ENCODE measurements around the gene POC1A.

Gene POC1A

DNA sequence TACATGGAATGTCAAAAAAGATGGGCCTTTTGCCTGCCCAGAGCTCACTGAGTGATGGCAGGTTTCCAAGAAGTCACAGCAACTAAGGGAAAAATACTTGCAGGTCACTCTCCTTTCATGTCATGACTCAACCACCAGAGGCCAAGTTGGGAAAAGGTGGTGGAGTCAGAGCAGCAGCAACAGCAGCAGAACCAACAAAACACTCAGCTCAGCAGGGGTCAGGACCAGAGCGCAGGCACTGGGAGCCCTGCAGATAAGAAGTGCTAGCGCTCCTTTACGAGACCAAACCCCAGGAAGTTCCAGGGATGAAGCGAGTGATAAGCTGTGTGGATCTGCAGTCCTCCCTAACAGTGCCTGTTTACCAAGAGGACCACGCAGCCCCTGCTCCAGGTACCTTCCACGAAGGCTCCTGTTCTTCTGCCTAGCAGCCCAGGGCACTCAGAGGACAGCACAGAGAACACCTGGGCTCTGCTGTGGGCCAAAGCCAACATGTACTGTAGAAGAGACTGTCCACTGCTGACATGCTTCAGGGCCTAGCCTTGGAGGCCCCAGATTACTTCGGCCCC lies 26.0 kb downstream of the POC1A start:
- no peak for DNase-seq (ENCODE audit: low read depth in 2 of 2)

DNA sequence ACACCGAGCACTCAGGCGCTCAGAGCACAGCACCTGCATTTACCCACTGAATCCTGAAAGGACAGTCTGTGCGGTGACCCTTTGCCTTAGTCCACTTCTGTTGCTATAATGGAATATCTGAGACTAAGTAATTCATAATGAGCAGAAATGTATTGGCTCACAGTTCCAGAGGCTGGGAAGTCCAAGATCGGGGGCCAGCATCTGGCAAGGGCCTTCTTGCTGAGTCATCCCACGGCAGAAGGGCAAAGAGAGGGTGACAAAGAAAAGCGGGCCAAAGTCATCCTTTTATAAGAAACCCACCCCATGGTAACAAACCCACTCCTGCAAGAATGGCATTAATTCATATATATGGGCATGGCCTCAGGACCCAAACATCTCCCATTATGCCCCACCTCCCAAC lies 27.7 kb downstream of the POC1A start:
- DNase-seq (ENCODE audit: low read depth in 2 of 2) = no peak

DNA sequence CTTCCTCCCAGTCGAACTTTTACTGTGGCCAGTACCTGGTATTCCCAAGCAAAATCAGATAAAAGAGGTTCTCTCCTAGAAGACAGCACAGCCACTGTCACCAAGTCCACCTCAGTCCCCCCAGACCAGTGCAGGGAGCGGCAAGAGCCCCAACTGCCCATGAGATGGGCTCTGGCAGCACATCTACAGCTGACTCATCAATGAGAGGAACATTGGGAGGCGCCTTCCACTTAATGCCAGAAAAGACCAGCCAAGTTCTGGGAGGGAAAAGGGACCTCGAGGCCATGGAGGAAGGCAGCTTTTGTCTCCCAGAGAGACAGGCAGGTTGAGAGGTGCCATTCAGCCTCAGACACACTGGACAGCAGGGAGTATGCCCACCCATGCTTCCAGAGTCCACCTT lies 28.2 kb downstream of the POC1A start:
- no peak for DNase-seq (ENCODE audit: low read depth in 2 of 2)

DNA sequence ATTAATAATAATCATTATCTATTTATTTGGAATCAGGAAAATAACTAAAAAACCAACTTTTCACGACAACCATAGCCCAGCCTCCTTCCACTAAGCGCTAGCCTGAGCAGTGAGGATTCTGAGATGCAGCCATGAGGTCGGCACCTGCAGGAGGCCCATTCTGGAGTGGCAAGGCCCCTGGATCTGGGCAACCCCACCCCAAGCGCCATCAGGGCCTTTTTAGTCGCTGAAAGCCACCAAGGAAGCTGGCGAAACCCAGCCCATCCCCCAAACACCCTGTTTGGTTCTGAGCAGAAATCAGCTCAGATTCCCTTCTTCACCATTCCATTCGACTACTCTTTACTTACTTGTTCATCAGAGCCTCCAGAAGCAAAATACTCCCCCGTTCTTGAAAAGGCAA lies 29.5 kb downstream of the POC1A start:
- DNase-seq (ENCODE audit: low read depth in 2 of 2) = no peak

GRCh38 chr3:52124126-52124525 lies 30.1 kb downstream of the POC1A start:
- DNase-seq (ENCODE audit: low read depth in 2 of 2) = no peak

- DNase-seq (ENCODE audit: low read depth in 2 of 2) = peak; percentile 50 to 54
Measured at GRCh38 chr3:52123106-52123725, 31.0 kb downstream of the POC1A start.

- DNase-seq (ENCODE audit: low read depth in 2 of 2) = no peak
Measured at GRCh38 chr3:52122491-52122890, 31.7 kb downstream of the POC1A start.

- DNase-seq (ENCODE audit: low read depth in 2 of 2) = no peak
Measured at GRCh38 chr3:52121813-52122212, 32.4 kb downstream of the POC1A start.

- DNase-seq (ENCODE audit: low read depth in 2 of 2) = no peak
Measured at GRCh38 chr3:52121464-52121805, 32.8 kb downstream of the POC1A start.

DNA sequence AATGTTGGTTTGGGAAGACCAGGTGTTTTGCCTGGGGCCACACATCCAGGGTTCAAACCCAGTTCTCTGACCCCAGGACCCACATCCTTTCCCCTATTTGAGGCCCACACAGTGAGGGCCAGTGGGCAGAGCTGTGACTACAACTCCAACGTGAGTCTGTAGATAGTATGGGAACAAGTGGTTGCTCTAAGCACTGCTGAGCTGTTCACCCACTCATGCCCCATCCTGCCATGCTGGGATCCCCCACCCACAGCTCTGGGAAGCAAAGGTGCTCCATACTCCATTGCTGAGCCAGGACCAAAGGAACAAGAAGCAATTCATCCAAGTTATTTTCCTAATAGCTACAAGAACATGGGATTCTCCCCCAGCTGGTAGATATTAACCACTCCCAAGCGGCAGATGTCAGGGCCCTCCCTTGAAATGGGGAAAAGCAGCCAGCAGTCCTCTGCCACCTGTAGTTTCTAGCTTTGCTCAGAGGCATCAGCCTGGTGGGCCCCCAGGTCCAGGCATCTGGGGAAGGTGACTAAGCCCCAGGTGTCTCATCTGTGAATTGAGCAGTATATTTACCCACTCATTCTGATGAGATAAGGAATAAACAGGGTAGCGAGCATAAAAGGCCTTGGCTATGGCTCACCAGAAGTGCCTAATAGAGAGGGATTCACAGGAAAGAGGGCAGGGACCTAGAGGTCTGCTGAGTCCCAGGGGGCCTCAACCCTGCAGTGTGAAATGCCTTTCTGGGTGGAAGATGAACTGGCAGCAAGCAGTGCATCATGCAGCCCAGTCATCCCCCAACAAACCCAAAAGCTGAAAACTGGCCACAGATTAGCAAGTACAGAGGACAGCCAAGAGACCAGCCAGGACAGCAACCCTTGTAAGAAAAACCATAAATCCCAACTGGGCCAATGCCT lies 33.4 kb downstream of the POC1A start:
- no peak for DNase-seq (ENCODE audit: low read depth in 2 of 2)

DNA sequence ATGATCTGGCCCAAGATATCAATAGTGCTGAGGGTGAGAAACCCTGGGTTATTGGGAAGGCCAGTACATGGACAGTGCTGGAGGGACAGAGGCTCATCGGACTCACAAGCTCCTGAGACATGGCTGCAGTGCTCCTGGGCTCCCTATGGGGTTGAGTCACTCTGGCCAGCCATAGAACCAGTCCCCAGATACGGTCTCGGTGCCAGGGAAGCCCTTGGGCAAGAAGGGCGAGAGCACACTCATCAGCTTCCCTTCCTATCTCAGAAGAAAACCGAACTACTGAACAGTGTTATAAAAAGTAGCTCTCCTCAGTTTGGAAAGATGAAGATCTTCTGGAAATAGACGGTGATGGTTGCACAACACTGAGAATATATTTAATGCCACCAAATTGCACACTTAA lies 34.4 kb downstream of the POC1A start:
- no peak for DNase-seq (ENCODE audit: low read depth in 2 of 2)

DNA sequence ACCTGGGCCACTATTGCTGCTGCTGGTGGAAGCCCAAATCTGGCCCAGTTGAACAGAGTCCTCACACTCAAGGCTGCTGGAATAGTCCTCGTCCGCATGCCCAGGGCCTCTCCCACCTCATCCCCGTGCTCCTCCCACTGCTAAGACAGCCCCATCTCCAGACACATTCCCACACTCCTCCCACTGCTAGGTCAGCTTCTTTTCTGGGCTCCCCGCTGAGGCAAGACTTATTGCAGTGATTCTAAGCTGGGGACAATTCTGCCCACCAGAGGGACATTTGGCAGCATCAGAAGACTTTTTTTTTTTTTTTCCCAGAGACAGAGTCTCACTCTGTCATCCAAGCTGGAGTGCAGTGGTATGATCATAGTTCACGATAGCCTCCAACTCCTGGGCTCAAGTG lies 35.1 kb downstream of the POC1A start:
- DNase-seq (ENCODE audit: low read depth in 2 of 2) = no peak

GRCh38 chr3:52118156-52118875 lies 35.9 kb downstream of the POC1A start:
- DNase-seq (ENCODE audit: low read depth in 2 of 2) = no peak

DNA sequence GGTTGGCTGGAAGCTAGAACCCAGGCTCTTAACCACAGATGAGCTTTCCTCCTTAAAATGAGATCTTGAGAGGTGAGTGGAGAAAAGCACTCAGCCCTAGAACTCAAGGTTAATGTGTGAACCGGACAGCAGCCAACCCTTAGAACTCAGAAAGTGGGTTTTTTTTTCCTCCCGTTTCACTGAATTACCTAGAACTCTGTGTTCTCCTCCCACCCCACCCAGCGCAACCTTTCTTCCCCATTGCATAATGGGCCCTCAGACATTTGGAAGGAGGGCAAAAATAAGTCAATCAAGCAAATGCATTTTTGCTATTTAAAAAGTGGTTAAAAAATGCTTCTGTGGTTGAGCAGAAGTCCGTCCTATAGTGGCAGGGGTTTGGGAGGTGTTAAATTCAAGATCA lies 36.7 kb downstream of the POC1A start:
- DNase-seq (ENCODE audit: low read depth in 2 of 2) = no peak

DNA sequence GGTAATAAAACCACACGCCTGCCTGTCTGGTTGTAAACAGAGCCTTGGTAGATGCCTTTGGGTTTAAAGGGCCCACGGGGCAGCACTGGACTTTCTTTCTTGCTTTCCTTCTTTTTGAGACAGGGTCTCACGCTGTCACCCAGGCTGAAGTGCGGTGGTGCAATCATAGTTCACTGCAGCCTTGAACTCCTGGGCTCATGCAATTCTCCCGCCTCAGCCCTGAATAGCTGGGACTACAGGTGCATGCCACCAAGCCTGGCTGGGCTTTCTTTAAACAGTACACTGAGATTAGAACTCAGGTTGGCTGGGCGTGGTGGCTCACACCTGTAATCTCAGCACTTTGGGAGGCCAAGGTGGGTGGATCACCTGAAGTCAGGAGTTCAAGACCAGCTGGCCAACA lies 42.2 kb downstream of the POC1A start:
- DNase-seq (ENCODE audit: low read depth in 2 of 2) = no peak

GRCh38 chr3:52110502-52110901 lies 43.7 kb downstream of the POC1A start:
- no peak for DNase-seq (ENCODE audit: low read depth in 2 of 2)

DNA sequence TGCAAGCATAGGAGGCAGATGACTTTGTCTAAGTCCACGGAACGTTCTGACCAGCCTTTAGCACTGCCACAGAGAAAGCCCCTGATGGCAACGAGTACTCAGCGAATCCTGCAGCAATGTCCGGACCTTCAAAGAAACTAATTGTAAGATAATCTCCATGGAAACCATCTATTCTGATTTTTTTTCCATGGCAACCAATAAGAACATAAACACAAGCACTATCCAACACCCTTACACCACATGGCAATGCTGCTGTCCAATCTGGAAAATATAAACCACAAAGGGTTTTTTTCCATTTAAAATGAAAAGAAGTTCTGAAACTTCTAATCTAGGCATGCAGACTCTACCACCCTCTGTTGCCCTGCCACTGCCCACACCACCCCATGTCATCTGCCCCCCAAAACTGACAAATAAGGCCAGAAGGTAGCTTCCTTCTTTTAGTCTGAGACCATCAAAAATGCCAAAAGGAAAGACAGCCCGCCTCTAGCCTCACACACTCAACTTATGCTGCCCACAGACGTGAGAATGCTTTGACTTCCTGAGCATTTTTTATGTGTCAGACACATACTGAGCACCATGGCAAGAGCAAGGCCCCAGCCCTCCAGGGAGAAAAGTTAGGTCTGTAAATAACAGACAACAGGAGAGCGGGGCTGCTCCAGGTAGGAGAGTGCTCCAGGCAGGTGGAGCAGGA lies 44.5 kb downstream of the POC1A start:
- no peak for DNase-seq (ENCODE audit: low read depth in 2 of 2)

DNA sequence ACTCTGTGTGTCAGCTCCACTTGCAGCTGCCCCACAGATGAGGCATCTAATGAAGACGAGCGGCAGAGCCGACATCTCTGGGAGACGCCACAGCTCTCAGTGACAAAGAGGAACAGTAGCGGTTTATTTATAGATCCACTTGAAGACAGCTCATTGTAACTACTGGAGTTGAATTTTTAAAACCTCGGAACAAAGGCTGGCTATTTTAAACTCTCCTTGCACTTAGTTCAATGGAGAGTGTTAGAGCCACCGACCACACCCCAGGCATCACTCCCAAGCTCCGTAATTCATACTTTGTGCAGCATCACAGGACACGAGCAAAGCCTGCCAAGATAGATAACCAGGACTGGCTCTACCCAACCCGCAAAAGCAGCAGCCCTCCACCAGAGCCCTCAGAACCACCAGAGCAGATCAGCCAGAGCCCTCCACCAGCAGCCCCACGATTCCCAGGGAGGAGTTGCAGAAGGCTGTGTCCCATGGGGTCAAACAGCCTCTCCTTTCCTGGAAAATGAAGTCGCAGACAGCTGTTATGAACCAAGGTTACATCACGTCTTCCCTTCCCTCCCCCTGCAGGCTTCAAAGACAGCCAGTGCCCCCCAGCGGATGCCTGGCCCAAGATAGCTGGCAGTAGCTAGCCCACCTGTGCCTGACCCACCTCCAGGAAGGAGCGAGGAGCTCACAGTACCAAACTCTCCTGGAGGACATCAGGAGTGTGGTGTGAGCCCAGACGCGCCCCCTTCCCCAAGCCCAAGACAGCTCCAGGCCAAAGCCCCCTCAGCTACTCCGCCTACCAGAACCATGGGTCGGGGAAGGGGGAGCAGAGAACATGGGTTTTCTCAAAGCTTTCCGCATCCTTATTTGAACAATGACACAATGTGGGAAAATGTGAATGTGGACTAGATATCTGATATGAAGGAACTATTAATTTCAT lies 45.7 kb downstream of the POC1A start:
- no peak for DNase-seq (ENCODE audit: low read depth in 2 of 2)

DNA sequence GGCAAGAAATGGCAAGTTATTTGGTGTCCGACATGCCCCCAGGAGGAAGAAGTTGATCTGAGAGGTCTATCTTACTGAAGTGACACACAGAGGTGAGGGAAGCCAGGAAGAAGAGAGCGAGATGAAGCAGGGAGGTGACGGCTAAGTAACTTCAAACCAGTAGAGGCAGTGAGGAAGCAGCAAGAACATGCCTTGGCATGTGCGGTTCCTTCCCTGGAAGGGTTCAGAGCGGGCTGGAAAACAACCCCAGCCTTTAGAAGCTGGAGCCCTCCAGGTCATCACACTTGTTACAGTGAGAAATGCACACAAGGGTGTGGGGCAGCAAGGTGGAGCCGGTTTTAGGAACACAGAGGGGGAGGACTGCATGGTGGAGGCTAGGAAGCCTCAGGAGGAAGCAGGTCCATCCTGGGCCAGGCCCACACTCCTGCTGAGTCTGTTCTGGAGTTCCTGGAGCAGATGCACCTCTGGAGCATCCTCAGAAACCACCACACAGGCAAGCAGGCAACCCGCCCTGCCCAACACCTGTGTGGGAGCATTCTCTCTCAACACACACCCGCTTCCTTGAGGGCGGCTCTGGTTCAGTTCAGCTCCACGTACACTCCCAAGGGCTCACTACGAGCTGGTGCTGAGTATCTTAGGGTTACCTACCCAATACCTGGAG lies 47.1 kb downstream of the POC1A start:
- DNase-seq (ENCODE audit: low read depth in 2 of 2) = no peak

Measured in stimulated activated CD8-positive, alpha-beta memory T cell treated with anti-CD3 and anti-CD28 coated beads, Interleukin-15, amount 100 ng/mL, for 48 hours (primary cell).